Neural cell (in vitro differentiated cells): ENCODE measurements around the gene GDF7. TPM values are rescaled to one million over a fixed set of nuclear protein-coding genes. Genes with fewer than 3 reads are reported as not detected.

Experiments used
- H2AFZ ChIP-seq: fragments of 200-600, 300-800 bp; sonication (generic), shearing (Covaris generic); 2 replicates; pipeline ENCODE4 v1.6.0; 2014; ENCODE audit warnings: low read depth, mild to moderate bottlenecking, antibody characterized with exemption, low read length, moderate library complexity
- H3F3A ChIP-seq: fragments of 200-600 bp; shearing (Covaris generic); 2 replicates; pipeline ENCODE4 v1.6.1; 2016; ENCODE audit warnings: mild to moderate bottlenecking, moderate library complexity, mixed read lengths, antibody characterized with exemption, low read length; ENCODE audit not compliant: insufficient read depth, poor library complexity, severe bottlenecking
- H3K27ac ChIP-seq: fragments of 200-600, 300-800 bp; sonication (generic), shearing (Covaris generic); 2 replicates; pipeline ENCODE4 v1.5.1; 2014; ENCODE audit warnings: mild to moderate bottlenecking, low read length, moderate library complexity
- H3K27me3 ChIP-seq: fragments of 300-800, 200-600 bp; sonication (generic), shearing (Covaris generic); 2 replicates; pipeline ENCODE4 v1.6.0; 2014; ENCODE audit warnings: mild to moderate bottlenecking, low read depth, low read length, moderate library complexity; ENCODE audit not compliant: insufficient read depth
- H3K36me3 ChIP-seq: fragments of 300-800, 200-600 bp; sonication (generic), shearing (Covaris generic); 2 replicates; pipeline ENCODE4 v1.5.1; 2014; ENCODE audit warnings: mild to moderate bottlenecking, antibody characterized with exemption, low read length, moderate library complexity; ENCODE audit not compliant: insufficient read depth
- H3K4me2 ChIP-seq: fragments of 300-800, 200-600 bp; sonication (generic), shearing (Covaris generic); 2 replicates; pipeline ENCODE4 v1.6.0; 2014; ENCODE audit warnings: mild to moderate bottlenecking, low read length
- H3K4me3 ChIP-seq: fragments of 300-800, 200-600 bp; sonication (generic), shearing (Covaris generic); 2 replicates; pipeline ENCODE4 v1.5.1; 2014; ENCODE audit warnings: mild to moderate bottlenecking, low read length, moderate library complexity
- H3K79me2 ChIP-seq: fragments of 200-600 bp; shearing (Covaris generic); replicated peaks from 2 replicates; pipeline ENCODE4 v1.6.0; 2014; ENCODE audit warnings: mild to moderate bottlenecking, low read length, moderate library complexity; ENCODE audit not compliant: insufficient read depth
- H3K9ac ChIP-seq: fragments of 300-800, 200-600 bp; sonication (generic), shearing (Covaris generic); 2 replicates; pipeline ENCODE4 v1.6.1; 2016; ENCODE audit warnings: mild to moderate bottlenecking, low read length, mixed read lengths
- H3K9me2 ChIP-seq: fragments of 200-600 bp; shearing (Covaris generic); 2 replicates; pipeline ENCODE4 v1.6.1; 2016; ENCODE audit warnings: mild to moderate bottlenecking, low read length, mixed read lengths; ENCODE audit not compliant: insufficient read depth
- H3K9me3 ChIP-seq: fragments of 200-600, 300-800 bp; sonication (generic), shearing (Covaris generic); 2 replicates; pipeline ENCODE4 v1.6.1; 2016; ENCODE audit warnings: mild to moderate bottlenecking, mixed run types, low read length, moderate library complexity, mixed read lengths
- H4K20me1 ChIP-seq: fragments of 200-600 bp; shearing (Covaris generic); 2 replicates; pipeline ENCODE4 v1.6.1; 2016; ENCODE audit warnings: mild to moderate bottlenecking, mixed run types; ENCODE audit not compliant: insufficient read depth
- CTCF ChIP-seq: fragments of 450-650 bp; IDR thresholded peaks from 2 replicates; pipeline ENCODE4 v1.5.1; 2014; ENCODE audit warnings: antibody characterized with exemption, mild to moderate bottlenecking, moderate library complexity; ENCODE audit not compliant: poor library complexity, severe bottlenecking
- EP300 ChIP-seq: fragments of 450-650 bp; conservative IDR thresholded peaks from 2 replicates; pipeline ENCODE4 v1.6.1; 2014; ENCODE audit warnings: antibody characterized with exemption, mild to moderate bottlenecking, moderate library complexity; ENCODE audit not compliant: poor library complexity, severe bottlenecking
- EZH2 ChIP-seq: fragments of 200-600, 300-800 bp; shearing (Covaris generic), sonication (generic); IDR thresholded peaks from 2 replicates; pipeline ENCODE4 v1.6.1; 2014; ENCODE audit warnings: antibody characterized with exemption, low read length, borderline replicate concordance, mild to moderate bottlenecking; ENCODE audit not compliant: insufficient read depth, poor library complexity, severe bottlenecking
- MXI1 ChIP-seq: fragments of 450-650 bp; conservative IDR thresholded peaks from 2 replicates; pipeline ENCODE4 v1.6.1; 2014; ENCODE audit warnings: antibody characterized with exemption, mild to moderate bottlenecking; ENCODE audit not compliant: poor library complexity, severe bottlenecking
- POLR2AphosphoS5 ChIP-seq: IDR thresholded peaks from 2 replicates; pipeline ENCODE4 v1.6.1; 2012
- RAD21 ChIP-seq: fragments of 450-650 bp; conservative IDR thresholded peaks from 2 replicates; pipeline ENCODE4 v1.6.1; 2014; ENCODE audit warnings: antibody characterized with exemption, mild to moderate bottlenecking, moderate library complexity
- SMC3 ChIP-seq: fragments of 450-650 bp; conservative IDR thresholded peaks from 2 replicates; pipeline ENCODE4 v1.6.1; 2014; ENCODE audit warnings: antibody characterized with exemption, mild to moderate bottlenecking, moderate library complexity; ENCODE audit not compliant: poor library complexity
- TAF1 ChIP-seq: IDR thresholded peaks from 2 replicates; pipeline ENCODE4 v1.6.1; 2012; ENCODE audit warnings: low read depth
- polyA plus RNA-seq: library from polyadenylated mRNA; depleted of rRNA; stranded (reverse); fragments of >200 nt; gene quantifications from 2 replicates; pipeline ENCODE4 v1.2.3, GENCODE V29; 2014
- TF ChIP-seq, protein P1 (sequence below): IDR thresholded peaks from 2 replicates; pipeline ENCODE4 v1.6.1; 2012; ENCODE audit warnings: borderline replicate concordance

GDF7 gene
- polyA plus RNA-seq, 1 donor from 2014 or later = 0.38 TPM

GRCh38 chr2:20657522-20658235 is 9.3 kb upstream of the GDF7 start:
- TF ChIP-seq TAF1 = no peak
- TF ChIP-seq EP300 = no peak
- no peak for TF ChIP-seq SMC3
- no peak for TF ChIP-seq RAD21
- no peak for TF ChIP-seq MXI1
- TF ChIP-seq, protein P1, sequence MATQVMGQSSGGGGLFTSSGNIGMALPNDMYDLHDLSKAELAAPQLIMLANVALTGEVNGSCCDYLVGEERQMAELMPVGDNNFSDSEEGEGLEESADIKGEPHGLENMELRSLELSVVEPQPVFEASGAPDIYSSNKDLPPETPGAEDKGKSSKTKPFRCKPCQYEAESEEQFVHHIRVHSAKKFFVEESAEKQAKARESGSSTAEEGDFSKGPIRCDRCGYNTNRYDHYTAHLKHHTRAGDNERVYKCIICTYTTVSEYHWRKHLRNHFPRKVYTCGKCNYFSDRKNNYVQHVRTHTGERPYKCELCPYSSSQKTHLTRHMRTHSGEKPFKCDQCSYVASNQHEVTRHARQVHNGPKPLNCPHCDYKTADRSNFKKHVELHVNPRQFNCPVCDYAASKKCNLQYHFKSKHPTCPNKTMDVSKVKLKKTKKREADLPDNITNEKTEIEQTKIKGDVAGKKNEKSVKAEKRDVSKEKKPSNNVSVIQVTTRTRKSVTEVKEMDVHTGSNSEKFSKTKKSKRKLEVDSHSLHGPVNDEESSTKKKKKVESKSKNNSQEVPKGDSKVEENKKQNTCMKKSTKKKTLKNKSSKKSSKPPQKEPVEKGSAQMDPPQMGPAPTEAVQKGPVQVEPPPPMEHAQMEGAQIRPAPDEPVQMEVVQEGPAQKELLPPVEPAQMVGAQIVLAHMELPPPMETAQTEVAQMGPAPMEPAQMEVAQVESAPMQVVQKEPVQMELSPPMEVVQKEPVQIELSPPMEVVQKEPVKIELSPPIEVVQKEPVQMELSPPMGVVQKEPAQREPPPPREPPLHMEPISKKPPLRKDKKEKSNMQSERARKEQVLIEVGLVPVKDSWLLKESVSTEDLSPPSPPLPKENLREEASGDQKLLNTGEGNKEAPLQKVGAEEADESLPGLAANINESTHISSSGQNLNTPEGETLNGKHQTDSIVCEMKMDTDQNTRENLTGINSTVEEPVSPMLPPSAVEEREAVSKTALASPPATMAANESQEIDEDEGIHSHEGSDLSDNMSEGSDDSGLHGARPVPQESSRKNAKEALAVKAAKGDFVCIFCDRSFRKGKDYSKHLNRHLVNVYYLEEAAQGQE = no peak
- no peak for TF ChIP-seq EZH2
- no peak for TF ChIP-seq CTCF
- no peak for TF ChIP-seq POLR2AphosphoS5
- peaks cover 29% of the 10 kb centered on the region for H3K27me3 ChIP-seq

GRCh38 chr2:20660506-20661420 is 6.2 kb upstream of the GDF7 start:
- no peak overlapping the region for H3K9ac ChIP-seq
- H3K4me2 ChIP-seq = no peak overlapping the region
- no peaks in the 10 kb centered on the region for H3K36me3 ChIP-seq
- H3K9me2 ChIP-seq = no peaks in the 10 kb centered on the region
- H3K27me3 ChIP-seq = peaks cover 59% of the 10 kb centered on the region
- H3F3A ChIP-seq = no peaks in the 10 kb centered on the region
- no peak overlapping the region for H3K27ac ChIP-seq
- no peaks in the 10 kb centered on the region for H3K9me3 ChIP-seq
- H3K4me3 ChIP-seq = no peak overlapping the region
- H4K20me1 ChIP-seq = no peaks in the 10 kb centered on the region
- H3K79me2 ChIP-seq = no peaks in the 10 kb centered on the region
- H2AFZ ChIP-seq = no peak overlapping the region
- TF ChIP-seq EZH2 (no peak), SMC3 (no peak), RAD21 (no peak), MXI1 (no peak), EP300 (no peak), TAF1 (no peak), CTCF (no peak)
- TF ChIP-seq, protein P1 = no peak

More at GRCh38 chr2:20657522-20658235, 9.3 kb upstream of the GDF7 start:
- Histone ChIP-seq H3K4me3 (no peak overlapping the region), H3K9me2 (no peaks in the 10 kb centered on the region), H3K4me2 (no peak overlapping the region), H3K9me3 (no peaks in the 10 kb centered on the region), H3K27ac (no peak overlapping the region), H4K20me1 (no peaks in the 10 kb centered on the region), H3K9ac (no peak overlapping the region), H3F3A (no peaks in the 10 kb centered on the region), H3K36me3 (no peaks in the 10 kb centered on the region), H3K79me2 (no peaks in the 10 kb centered on the region), H2AFZ (no peak overlapping the region)
